GM19395 (cell line): ENCODE measurements around the gene CCR2.

Experiments used
- ATAC-seq: cut with Tn5 transposase; IDR thresholded peaks from one replicate; pipeline ENCODE4 v1.9.1; 2021; ENCODE audit warnings: mild to moderate bottlenecking, moderate library complexity; ENCODE audit not compliant: unreplicated experiment

Gene CCR2

GRCh38 chr3:46354478-46354877 is 567 bp downstream of the CCR2 start:
- ATAC-seq: no peak

GRCh38 chr3:46354984-46355383 is 1.1 kb downstream of the CCR2 start:
- ATAC-seq: no peak

GRCh38 chr3:46356276-46356675 is 2.4 kb downstream of the CCR2 start:
- no peak for ATAC-seq

- ATAC-seq: no peak
These were observed 3.0 kb downstream of the CCR2 start for GRCh38 chr3:46356909-46357308.

GRCh38 chr3:46358466-46358865 is 4.6 kb downstream of the CCR2 start:
- ATAC-seq: no peak

GRCh38 chr3:46359733-46360493 is 6.0 kb downstream of the CCR2 start:
- ATAC-seq: peak; percentile 60

- no peak for ATAC-seq
These were observed 7.0 kb downstream of the CCR2 start for GRCh38 chr3:46360907-46361306.

GRCh38 chr3:46361408-46362283 is 7.7 kb downstream of the CCR2 start:
- no peak for ATAC-seq

- ATAC-seq: no peak
These were observed 11.1 kb downstream of the CCR2 start for GRCh38 chr3:46365041-46365440.

GRCh38 chr3:46365737-46366524 is 12.0 kb downstream of the CCR2 start:
- ATAC-seq: no peak

GRCh38 chr3:46367811-46368210 is 13.9 kb downstream of the CCR2 start:
- ATAC-seq: no peak

GRCh38 chr3:46368569-46368968 is 14.7 kb downstream of the CCR2 start:
- ATAC-seq: peak; percentile 55

- no peak for ATAC-seq
These were observed 15.2 kb downstream of the CCR2 start for GRCh38 chr3:46369151-46369550.

- ATAC-seq: peak; percentile 69
These were observed 15.8 kb downstream of the CCR2 start for GRCh38 chr3:46369675-46370132.

- ATAC-seq: no peak
These were observed 17.1 kb downstream of the CCR2 start, which contains the start of gene CCR5 for GRCh38 chr3:46370839-46371518. Gene CCR5, plus strand, starts transcription at chr3:46370946. Its CDS starts 1,957 bp downstream, at chr3:46372903.

GRCh38 chr3:46371519-46372340 is 17.8 kb downstream of the CCR2 start:
- ATAC-seq: no peak

- no peak for ATAC-seq
These were observed 18.8 kb downstream of the CCR2 start for GRCh38 chr3:46372492-46373359.

- no peak for ATAC-seq
These were observed 20.8 kb downstream of the CCR2 start for GRCh38 chr3:46374755-46375154.

- no peak for ATAC-seq
These were observed 21.3 kb downstream of the CCR2 start for GRCh38 chr3:46375218-46375617.
